Kidney (tissue), 14 donors: ENCODE results near the gene CAMTA1. TPM values are rescaled to one million over a fixed set of nuclear protein-coding genes. Genes with fewer than 3 reads are reported as not detected.

ENCODE experiments used
- DNase-seq, 5 donors: peaks; one replicate each; pipeline ENCODE4 v3.0.0-alpha.2; 2013 to 2020
- FAIRE-seq: peaks from 2 replicates; lab custom pipeline; 2012; peaks lifted over from hg19 to GRCh38; lab: Jason Lieb, UNC
- H3K27ac ChIP-seq, 2 donors: one replicate each; pipeline ENCODE4 v1.7.0; 2013; ENCODE audit warnings: low read depth in 2 of 2, low read length in 2 of 2, inconsistent platforms in 1 of 2
- H3K27me3 ChIP-seq: one replicate; pipeline ENCODE4 v1.7.1; 2013; ENCODE audit warnings: low read length, inconsistent platforms; ENCODE audit not compliant: control insufficient read depth, insufficient read depth
- H3K36me3 ChIP-seq, 3 donors: one replicate each; pipeline versions ENCODE4 v1.7.0 to v1.7.1; 2013; ENCODE audit warnings: low read length in 3 of 3, control low read depth in 1 of 3, inconsistent platforms in 1 of 3; ENCODE audit not compliant: insufficient read depth in 3 of 3, control insufficient read depth in 2 of 3
- H3K4me1 ChIP-seq, 3 donors: one replicate each; pipeline versions ENCODE4 v1.7.0 to v1.7.1; 2013; ENCODE audit warnings: low read length in 3 of 3, inconsistent platforms in 1 of 3, low read depth in 1 of 3; ENCODE audit not compliant: control insufficient read depth in 2 of 3, insufficient read depth in 2 of 3
- H3K4me3 ChIP-seq, 3 donors: one replicate each; pipeline versions ENCODE4 v1.7.0 to v1.8.1; 2013; ENCODE audit warnings: low read length in 3 of 3, control low read depth in 1 of 3, inconsistent platforms in 1 of 3
- H3K9ac ChIP-seq, 3 donors: one replicate each; pipeline versions ENCODE4 v1.7.0 to v1.7.1; 2013; ENCODE audit warnings: low read length in 3 of 3, control low read depth in 1 of 3, inconsistent platforms in 1 of 3
- H3K9me3 ChIP-seq, 3 donors: one replicate each; pipeline versions ENCODE4 v1.7.0 to v1.7.1; 2013; ENCODE audit warnings: low read length in 3 of 3, control low read depth in 1 of 3, inconsistent platforms in 1 of 3; ENCODE audit not compliant: control insufficient read depth in 2 of 3, insufficient read depth in 1 of 3
- intact Hi-C: fragments of 100-400 bp; cut with DNase I; formaldehyde crosslinking; loops from one replicate; pipeline ENCODE4 v1.11.1; 2022
- polyA plus RNA-seq: library from polyadenylated mRNA; stranded (reverse); fragments of 350-450 nt; fragmentation: Illumina TruSeq; extraction: RNeasy Lipid Tissue Mini Kit (QIAGEN cat#74804); gene quantifications from one replicate; pipeline ENCODE4 v1.2.3, GENCODE V29; 2014; ENCODE audit warnings: low read depth, low replicate concordance; ENCODE audit not compliant: insufficient read depth
- total RNA-seq: library from RNA; stranded (reverse); fragmentation: NEBNext Ultra II Directional; extraction: Animal tissue kit (Norgen Biotek cat#: 25700); gene quantifications from one replicate; pipeline ENCODE4 v1.2.1, GENCODE V29; 2021
- TF ChIP-seq, protein P1 (sequence below): IDR thresholded peaks from 3 replicates; pipeline ENCODE4 v1.5.1; 2012; ENCODE audit warnings: mild to moderate bottlenecking, moderate library complexity, borderline replicate concordance; ENCODE audit not compliant: insufficient read depth; ENCODE audit errors: extremely low read depth
- donor health status: control.
- donor health status: control.
- donor health status: control.
- donor health status: control.
- donor health status: control.
- donor health status: DM: yes; HTN: yes; CAD: no.
- donor health status: Normal renal cell carcinoma (clear cell type).

Gene CAMTA1
- total and polyA plus RNA-seq, 2 donors from 2014 or later: 79.0 to 170 TPM

DNA sequence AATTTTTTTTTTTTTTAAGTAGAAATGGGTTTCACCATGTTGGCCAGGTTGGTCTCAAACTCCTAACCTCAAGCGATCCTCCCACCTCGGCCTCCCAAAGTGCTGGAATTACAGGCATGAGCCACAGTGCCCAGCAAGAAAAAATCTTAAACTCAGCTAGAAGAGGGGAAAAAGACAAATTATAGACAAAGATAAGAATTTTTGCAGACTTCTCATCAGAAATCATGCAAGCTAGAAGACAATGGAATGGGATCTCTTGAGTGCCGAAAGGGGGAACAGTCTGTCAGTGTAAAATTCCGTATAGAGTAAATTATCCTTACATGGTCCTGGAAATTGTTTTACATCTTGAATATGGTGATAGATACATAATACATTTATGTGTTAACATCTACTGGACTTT, 294.4 kb downstream of the CAMTA1 start:
- peaks cover 0 to 5% (median 0%) of the 10 kb centered on the region in 3 donors for H3K9me3 ChIP-seq
- TF ChIP-seq, protein P1, sequence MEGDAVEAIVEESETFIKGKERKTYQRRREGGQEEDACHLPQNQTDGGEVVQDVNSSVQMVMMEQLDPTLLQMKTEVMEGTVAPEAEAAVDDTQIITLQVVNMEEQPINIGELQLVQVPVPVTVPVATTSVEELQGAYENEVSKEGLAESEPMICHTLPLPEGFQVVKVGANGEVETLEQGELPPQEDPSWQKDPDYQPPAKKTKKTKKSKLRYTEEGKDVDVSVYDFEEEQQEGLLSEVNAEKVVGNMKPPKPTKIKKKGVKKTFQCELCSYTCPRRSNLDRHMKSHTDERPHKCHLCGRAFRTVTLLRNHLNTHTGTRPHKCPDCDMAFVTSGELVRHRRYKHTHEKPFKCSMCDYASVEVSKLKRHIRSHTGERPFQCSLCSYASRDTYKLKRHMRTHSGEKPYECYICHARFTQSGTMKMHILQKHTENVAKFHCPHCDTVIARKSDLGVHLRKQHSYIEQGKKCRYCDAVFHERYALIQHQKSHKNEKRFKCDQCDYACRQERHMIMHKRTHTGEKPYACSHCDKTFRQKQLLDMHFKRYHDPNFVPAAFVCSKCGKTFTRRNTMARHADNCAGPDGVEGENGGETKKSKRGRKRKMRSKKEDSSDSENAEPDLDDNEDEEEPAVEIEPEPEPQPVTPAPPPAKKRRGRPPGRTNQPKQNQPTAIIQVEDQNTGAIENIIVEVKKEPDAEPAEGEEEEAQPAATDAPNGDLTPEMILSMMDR: no peak
- H3K9ac ChIP-seq: no peak overlapping the region
- H3K36me3 ChIP-seq: no peaks in the 10 kb centered on the region
- H3K4me3 ChIP-seq: no peak overlapping the region
- no peaks in the 10 kb centered on the region for H3K27me3 ChIP-seq
- FAIRE-seq (no peak), DNase-seq (no peak)
- H3K27ac ChIP-seq: no peak overlapping the region
- intact Hi-C loops: no loop called here
- no peaks in the 10 kb centered on the region for H3K4me1 ChIP-seq

DNA sequence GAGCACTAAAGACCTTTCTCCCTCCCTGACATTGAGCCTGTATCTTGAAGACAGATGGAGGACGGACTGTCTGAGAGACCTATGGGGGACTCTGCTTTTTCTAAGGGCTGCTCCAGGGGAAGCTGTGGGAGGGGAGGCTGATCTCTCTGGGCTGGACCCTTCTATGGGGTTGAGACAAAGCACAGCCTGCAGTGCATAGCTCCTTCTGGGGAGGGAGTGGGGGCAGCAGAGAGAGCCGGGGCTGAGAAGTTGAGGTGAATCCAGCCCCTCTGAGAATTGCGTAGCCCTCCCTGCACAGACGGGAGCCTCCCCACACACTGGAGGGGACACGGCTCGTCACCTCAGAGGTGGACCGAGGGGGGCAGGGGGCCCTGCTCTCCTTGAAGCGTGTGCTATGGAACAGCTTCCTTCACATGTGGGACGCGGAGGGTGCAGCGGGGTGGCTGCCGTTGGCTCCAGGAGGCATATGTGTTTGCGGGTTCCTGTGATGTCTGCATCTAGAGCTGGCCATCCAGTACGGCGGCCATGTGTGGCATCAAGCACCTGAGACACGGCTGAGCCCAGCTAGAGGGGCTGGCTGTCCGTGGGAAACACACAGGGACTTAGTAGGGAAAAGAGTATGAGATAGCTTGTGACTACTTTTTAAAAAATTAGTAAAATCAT, 299.1 kb downstream of the CAMTA1 start:
- intact Hi-C loops: no loop called here
- H3K4me3 ChIP-seq: no peak overlapping the region
- H3K27ac ChIP-seq: no peak overlapping the region
- no peaks in the 10 kb centered on the region for H3K4me1 ChIP-seq
- no peak overlapping the region for H3K9ac ChIP-seq
- DNase-seq (peak in 1 of 5 donors; percentile 22), FAIRE-seq (no peak)
- H3K27me3 ChIP-seq: no peaks in the 10 kb centered on the region
- TF ChIP-seq, protein P1: no peak
- H3K36me3 ChIP-seq: no peaks in the 10 kb centered on the region
- peaks cover 0 to 5% (median 0%) of the 10 kb centered on the region in 3 donors for H3K9me3 ChIP-seq

DNA sequence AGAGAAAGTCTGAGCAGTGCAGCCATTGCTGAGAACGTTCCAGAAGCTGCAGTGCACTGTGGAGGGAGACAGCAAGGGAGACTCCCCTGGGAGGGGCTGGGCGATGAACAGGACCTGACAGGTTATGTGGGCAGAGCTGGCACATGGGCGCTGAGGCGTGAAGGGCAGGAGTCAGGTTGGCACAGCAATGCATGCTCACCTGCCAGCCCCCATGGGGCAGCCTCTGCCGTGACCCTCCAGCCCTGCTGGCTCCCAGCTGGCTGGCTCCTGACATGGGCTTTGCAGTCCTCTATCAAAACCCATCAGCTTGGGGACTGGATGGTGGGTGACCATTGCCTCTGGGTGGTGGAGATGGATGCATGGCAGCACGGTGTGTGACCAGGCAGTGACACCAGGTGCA, 300.3 kb downstream of the CAMTA1 start:
- intact Hi-C loops: no loop called here
- Histone ChIP-seq H3K9ac (no peak overlapping the region), H3K27ac (no peak overlapping the region), H3K4me3 (no peak overlapping the region), H3K36me3 (no peaks in the 10 kb centered on the region), H3K9me3 (no peaks in the 10 kb centered on the region), H3K27me3 (no peaks in the 10 kb centered on the region), H3K4me1 (no peaks in the 10 kb centered on the region)
- FAIRE-seq (no peak), DNase-seq (no peak)
- TF ChIP-seq, protein P1: no peak

DNA sequence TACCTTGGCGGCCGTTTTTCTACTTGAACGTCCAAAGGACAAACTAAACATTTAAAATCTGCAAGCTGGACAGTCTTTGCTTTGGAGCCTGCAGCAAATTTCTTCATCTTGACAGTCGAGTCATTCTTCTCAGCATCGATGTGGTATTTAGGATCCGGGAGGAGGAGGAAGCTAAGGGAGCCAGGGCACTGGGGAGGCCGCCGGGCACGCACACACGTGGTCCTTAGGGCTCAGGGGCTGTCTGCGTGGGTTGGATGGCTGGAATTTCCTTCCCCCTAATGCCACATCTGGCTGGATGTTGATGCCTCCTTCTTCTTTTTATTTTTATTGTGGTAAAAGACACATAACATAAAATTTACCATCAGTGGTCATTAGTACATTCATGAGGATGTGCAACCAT, 300.9 kb downstream of the CAMTA1 start:
- intact Hi-C loops: no loop called here
- FAIRE-seq: no peak
- TF ChIP-seq, protein P1: no peak

More for the DNA sequence above, 300.9 kb downstream of the CAMTA1 start:
- Histone ChIP-seq H3K9ac (no peak overlapping the region), H3K36me3 (no peaks in the 10 kb centered on the region), H3K27me3 (no peaks in the 10 kb centered on the region), H3K4me3 (no peak overlapping the region), H3K27ac (no peak overlapping the region), H3K4me1 (no peaks in the 10 kb centered on the region), H3K9me3 (no peaks in the 10 kb centered on the region)
- no peak for DNase-seq
